NCI-H510A (cell line): ENCODE measurements around the gene C11orf58.

Experiments used
- DNase-seq: peaks from one replicate; lab custom pipeline; 2025; lab: John Stamatoyannopoulos, UW

Gene C11orf58

GRCh38 chr11:16785520-16786128, 47.2 kb downstream of the C11orf58 start:
- DNase-seq, result no peak

GRCh38 chr11:16786131-16786530, 47.7 kb downstream of the C11orf58 start:
- no peak for DNase-seq

GRCh38 chr11:16787035-16787742, 48.7 kb downstream of the C11orf58 start:
- no peak for DNase-seq

GRCh38 chr11:16788141-16789062, 50.0 kb downstream of the C11orf58 start:
- no peak for DNase-seq

GRCh38 chr11:16789063-16789420, 50.6 kb downstream of the C11orf58 start:
- DNase-seq, result no peak

- DNase-seq, result no peak
Observed at GRCh38 chr11:16789560-16790485, 51.4 kb downstream of the C11orf58 start.

GRCh38 chr11:16790486-16791190, 52.2 kb downstream of the C11orf58 start:
- no peak for DNase-seq

GRCh38 chr11:16791191-16791961, 52.9 kb downstream of the C11orf58 start:
- DNase-seq, result no peak

GRCh38 chr11:16792426-16792825, 54.0 kb downstream of the C11orf58 start:
- no peak for DNase-seq

- DNase-seq, result no peak
Observed at GRCh38 chr11:16793009-16793408, 54.6 kb downstream of the C11orf58 start.

GRCh38 chr11:16793511-16793910, 55.1 kb downstream of the C11orf58 start:
- no peak for DNase-seq

GRCh38 chr11:16794047-16794818, 55.8 kb downstream of the C11orf58 start:
- no peak for DNase-seq

- no peak for DNase-seq
Observed at GRCh38 chr11:16795146-16795545, 56.7 kb downstream of the C11orf58 start.

GRCh38 chr11:16796311-16796710, 57.9 kb downstream of the C11orf58 start:
- DNase-seq, result no peak

GRCh38 chr11:16797776-16798175, 59.3 kb downstream of the C11orf58 start:
- DNase-seq, result no peak

- no peak for DNase-seq
Observed at GRCh38 chr11:16799221-16799620, 60.8 kb downstream of the C11orf58 start.

- DNase-seq, result no peak
Observed at GRCh38 chr11:16799890-16800289, 61.4 kb downstream of the C11orf58 start.

- no peak for DNase-seq
Observed at GRCh38 chr11:16800382-16800781, 61.9 kb downstream of the C11orf58 start.

GRCh38 chr11:16801288-16801980, 63.0 kb downstream of the C11orf58 start:
- DNase-seq, result no peak
